GM12878 (cell line): ENCODE measurements around the gene SYNGR2. TPM values are rescaled to one million over a fixed set of nuclear protein-coding genes. Genes with fewer than 3 reads are reported as not detected.

Experiments
- ASH2L ChIP-seq: fragments of 300-600, 200-600 bp; sonication (generic); IDR thresholded peaks from 2 replicates; pipeline ENCODE4 v1.6.1; 2017; ENCODE audit warnings: low read depth, mild to moderate bottlenecking, borderline replicate concordance
- BACH1 ChIP-seq: fragments of 450-650 bp; IDR thresholded peaks from 2 replicates; pipeline ENCODE4 v1.6.1; 2017; ENCODE audit warnings: mild to moderate bottlenecking, borderline replicate concordance
- BCL11A ChIP-seq: IDR thresholded peaks from 2 replicates; pipeline ENCODE4 v1.6.1; 2011; ENCODE audit warnings: low read depth, low read length
- CBX3 ChIP-seq: fragments of 200-600 bp; sonication (generic); IDR thresholded peaks from 2 replicates; pipeline ENCODE4 v1.6.1; 2016; ENCODE audit warnings: low read depth, borderline replicate concordance
- CBX5 ChIP-seq: sonication (generic); IDR thresholded peaks from 2 replicates; pipeline ENCODE4 v1.6.1; 2016; ENCODE audit warnings: low read depth, moderate library complexity, mild to moderate bottlenecking, inconsistent platforms
- CEBPB ChIP-seq, 2 experiments: fragments of 150-350 bp in 1 of 2; IDR thresholded peaks; 2 replicates each; pipeline ENCODE4 v1.6.1; 2012 to 2014; ENCODE audit warnings: low read depth in 2 of 2, low read length in 2 of 2, borderline replicate concordance in 1 of 2, inconsistent platforms in 1 of 2
- CHD2 ChIP-seq: IDR thresholded peaks from 2 replicates; pipeline ENCODE4 v1.6.1; 2011; ENCODE audit warnings: low read depth, low read length, improper control_type of control experiment, borderline replicate concordance
- CREM ChIP-seq: IDR thresholded peaks from 2 replicates; pipeline ENCODE4 v1.6.1; 2014; ENCODE audit warnings: antibody characterized with exemption, low read depth
- EGR1 ChIP-seq, 2 experiments: IDR thresholded peaks; 1 replicate in 1 of 2; 2 replicates in 1 of 2; pipeline ENCODE4 v1.6.1; 2011 to 2012; ENCODE audit warnings: low read depth in 2 of 2, low read length in 2 of 2, borderline replicate concordance in 1 of 2, mild to moderate bottlenecking in 1 of 2, moderate library complexity in 1 of 2
- ELK1 ChIP-seq: IDR thresholded peaks from 2 replicates; pipeline ENCODE4 v1.6.1; 2012; ENCODE audit warnings: low read depth, low read length, improper control_type of control experiment
- ETV6 ChIP-seq, 2 experiments: fragments of 450-650 bp in 1 of 2; IDR thresholded peaks in 1 of 2; conservative IDR thresholded peaks in 1 of 2; 2 replicates each; pipeline ENCODE4 v1.6.1; 2014; ENCODE audit warnings: antibody characterized with exemption in 1 of 2, borderline replicate concordance in 1 of 2, low read depth in 1 of 2, mild to moderate bottlenecking in 1 of 2, moderate library complexity in 1 of 2
- EZH2 ChIP-seq: IDR thresholded peaks from 2 replicates; pipeline ENCODE4 v1.6.1; 2012; ENCODE audit warnings: low read depth, mild to moderate bottlenecking, control low read depth, inconsistent platforms, low read length, borderline replicate concordance; ENCODE audit not compliant: control insufficient read depth
- FOXM1 ChIP-seq: IDR thresholded peaks from 2 replicates; pipeline ENCODE4 v1.6.1; 2012; ENCODE audit warnings: low read depth, mild to moderate bottlenecking, inconsistent platforms, low read length, moderate library complexity
- HDAC2 ChIP-seq: fragments of 200-600 bp; sonication (generic); IDR thresholded peaks from 2 replicates; pipeline ENCODE4 v1.6.1; 2017
- IKZF1 ChIP-seq: fragments of 450-650 bp; conservative IDR thresholded peaks from 2 replicates; pipeline ENCODE4 v1.6.1; 2017; ENCODE audit warnings: antibody characterized with exemption, mild to moderate bottlenecking
- JUND ChIP-seq: IDR thresholded peaks from 2 replicates; pipeline ENCODE4 v1.6.1; 2012; ENCODE audit warnings: low read depth, mild to moderate bottlenecking, low read length, improper control_type of control experiment, moderate library complexity
- MEF2A ChIP-seq: IDR thresholded peaks from 2 replicates; pipeline ENCODE4 v1.6.1; 2011; ENCODE audit warnings: low read depth, mild to moderate bottlenecking, low read length, moderate library complexity; ENCODE audit not compliant: insufficient read depth
- MTA2 ChIP-seq: fragments of 450-650 bp; IDR thresholded peaks from 2 replicates; pipeline ENCODE4 v1.6.1; 2016; ENCODE audit warnings: low read depth, mild to moderate bottlenecking, moderate library complexity
- MXI1 ChIP-seq: fragments of 150-350 bp; IDR thresholded peaks from 2 replicates; pipeline ENCODE4 v1.6.1; 2011; ENCODE audit warnings: low read depth, mild to moderate bottlenecking, inconsistent platforms, low read length, improper control_type of control experiment
- MYC ChIP-seq: IDR thresholded peaks from 2 replicates; pipeline ENCODE4 v1.6.1; 2011; ENCODE audit warnings: mild to moderate bottlenecking, low read length, moderate library complexity, inconsistent platforms; ENCODE audit not compliant: insufficient read depth, insufficient replicate concordance, insufficient read length, severe bottlenecking
- NFYA ChIP-seq: IDR thresholded peaks from 2 replicates; pipeline ENCODE4 v1.6.1; 2011; ENCODE audit warnings: low read depth, mild to moderate bottlenecking, low read length, improper control_type of control experiment, borderline replicate concordance
- RAD51 ChIP-seq: fragments of 450-650 bp; IDR thresholded peaks from 2 replicates; pipeline ENCODE4 v1.6.1; 2016; ENCODE audit warnings: moderate library complexity, mild to moderate bottlenecking, inconsistent platforms
- RFX5 ChIP-seq: IDR thresholded peaks from 2 replicates; pipeline ENCODE4 v1.6.1; 2011; ENCODE audit warnings: low read depth, low read length, improper control_type of control experiment
- SIN3A ChIP-seq: IDR thresholded peaks from 2 replicates; pipeline ENCODE4 v1.6.1; 2012; ENCODE audit warnings: low read depth, low read length, improper control_type of control experiment
- SKIL ChIP-seq: fragments of 450-650 bp; IDR thresholded peaks from 2 replicates; pipeline ENCODE4 v1.6.1; 2017; ENCODE audit warnings: mild to moderate bottlenecking, low read depth, inconsistent platforms; ENCODE audit not compliant: poor library complexity, severe bottlenecking
- ZBTB33 ChIP-seq: fragments of 450-650 bp; IDR thresholded peaks from 2 replicates; pipeline ENCODE4 v1.6.1; 2017; ENCODE audit warnings: mild to moderate bottlenecking
- ZSCAN29 ChIP-seq: fragments of 450-650 bp; IDR thresholded peaks from 2 replicates; pipeline ENCODE4 v1.6.1; 2017; ENCODE audit warnings: mild to moderate bottlenecking, moderate library complexity
- polyA plus RNA-seq, 11 experiments: library from polyadenylated mRNA; depleted of rRNA in 4 of 11; unstranded in 6 of 11; stranded (reverse) in 5 of 11; fragments of >200 nt; fragmentation: Nextera tagmentation in 4 of 11; fragmentation: Illumina TruSeq in 1 of 11; extraction: Ambion mirVana in 4 of 11; extraction: Trizol in 1 of 11; gene quantifications; 1 replicate in 1 of 11; 2 replicates in 10 of 11; pipeline versions ENCODE4 v1.2.1 to v1.2.3, GENCODE V29; 2011 to 2016; ENCODE audit warnings: inconsistent platforms in 2 of 11, missing spikeins in 2 of 11, low read depth in 1 of 11
- total RNA-seq, 4 experiments: library from RNA; depleted of rRNA in 3 of 4; stranded (reverse); fragments of >200 nt in 3 of 4; fragmentation: Illumina TruSeq in 1 of 4; extraction: Trizol in 1 of 4; gene quantifications; 2 replicates each; pipeline versions ENCODE4 v1.2.1 to v1.2.3, GENCODE V29; 2013 to 2021

SYNGR2 gene
- total and polyA plus RNA-seq, 10 of the 15 experiments (the other 5 are each of a cell fraction or from before 2014, with no cell fraction given): 4.4 to 529 (median 261) TPM

- TF ChIP-seq JUND (no peak), CREM (peak; percentile 76), ELK1 (no peak), MYC (no peak), CBX3 (no peak), MEF2A (no peak), NFYA (no peak), MXI1 (peak; percentile 99), ZBTB33 (no peak), CHD2 (peak; percentile 74), CEBPB (IDR thresholded peaks at IDR 0.05; ENCODE audit: borderline replicate concordance in 1 of 2, low read depth in 2 of 2, low read length in 2 of 2) (no peak), ASH2L (no peak), ZSCAN29 (no peak), EZH2 (no peak), RFX5 (no peak), FOXM1 (no peak), HDAC2 (peak; percentile 97), IKZF1 (peak; percentile 95), MTA2 (no peak), SKIL (no peak), BACH1 (0 out of 2 replicates have a peak, but pooled peaks have one; percentile 45), SIN3A (peak; percentile 99), EGR1 (IDR thresholded peaks at IDR 0.05; ENCODE audit: borderline replicate concordance in 1 of 2, low read depth in 2 of 2, low read length in 2 of 2) (peak in 1 of 2 experiments; percentile 69; a peak in 1 of 3 replicates), RAD51 (no peak), CBX5 (no peak), ETV6 (conservative IDR thresholded peaks at IDR 0.05 in 1 of 2, IDR thresholded peaks at IDR 0.05 in 1 of 2; ENCODE audit: borderline replicate concordance in 1 of 2, low read depth in 1 of 2) (no peak), BCL11A (no peak)
These were observed 45.8 kb downstream of the SYNGR2 start, which contains the start of gene BIRC5 (continued) for GRCh38 chr17:78214016-78214705.
